K562 (cell line): ENCODE measurements around the gene KCNAB1. TPM values are rescaled to one million over a fixed set of nuclear protein-coding genes. Genes with fewer than 3 reads are reported as not detected.
A peak's percentile ranks its signal among the peaks of the same experiment; 100 is the strongest.

Source experiments
- BHLHE40 ChIP-seq: IDR thresholded peaks from 2 replicates; pipeline ENCODE4 v1.6.1; 2011; ENCODE audit warnings: low read length, improper control_type of control experiment
- CBFB ChIP-seq: sonication (generic); formaldehyde crosslinking; IDR thresholded peaks from 2 replicates; pipeline ENCODE4 v1.4.0; 2020; ENCODE audit warnings: mild to moderate bottlenecking, missing genetic modification reagents
- ETV1 ChIP-seq: fragments of 450-650 bp; conservative IDR thresholded peaks from 2 replicates; pipeline ENCODE4 v1.6.1; 2016; ENCODE audit warnings: missing genetic modification characterization, control low read depth, low read depth, missing compliant biosample characterization
- FOSL1 ChIP-seq: fragments of 200-800 bp; sonication (Bioruptor generic); conservative IDR thresholded peaks from 2 replicates; pipeline ENCODE4 v1.6.1; 2016; ENCODE audit warnings: missing genetic modification characterization, missing compliant biosample characterization
- MEIS2 ChIP-seq: fragments of 450-650 bp; IDR thresholded peaks from 2 replicates; pipeline ENCODE4 v1.6.1; 2014; ENCODE audit warnings: mild to moderate bottlenecking; ENCODE audit not compliant: partially characterized antibody
- PKNOX1 ChIP-seq: fragments of 450-650 bp; IDR thresholded peaks from 2 replicates; pipeline ENCODE4 v1.6.1; 2016
- TCF3 ChIP-seq: sonication (generic); formaldehyde crosslinking; IDR thresholded peaks from 2 replicates; pipeline ENCODE4 v1.4.0; 2020; ENCODE audit warnings: mild to moderate bottlenecking, missing genetic modification reagents
- TFE3 ChIP-seq: fragments of 450-650 bp; formaldehyde crosslinking; IDR thresholded peaks from 2 replicates; pipeline ENCODE4 v1.4.0; 2020; ENCODE audit warnings: mild to moderate bottlenecking, mixed read lengths
- ZNF431 ChIP-seq: sonication (generic); formaldehyde crosslinking; IDR thresholded peaks from 2 replicates; pipeline ENCODE4 v1.8.0; 2022; ENCODE audit warnings: mild to moderate bottlenecking, missing genetic modification reagents
- ZNF561 ChIP-seq: fragments of 450-650 bp; formaldehyde crosslinking; conservative IDR thresholded peaks from 2 replicates; pipeline ENCODE4 v1.4.0; 2020; ENCODE audit warnings: mild to moderate bottlenecking, moderate library complexity
- polyA plus RNA-seq, 8 experiments: library from polyadenylated mRNA; depleted of rRNA in 4 of 8; stranded (reverse) in 5 of 8; unstranded in 3 of 8; fragments of >200 nt; fragmentation: Nextera tagmentation in 2 of 8; fragmentation: Illumina TruSeq in 1 of 8; extraction: Ambion mirVana in 2 of 8; extraction: Trizol in 1 of 8; gene quantifications; 2 replicates each; pipeline versions ENCODE4 v1.2.1 to v1.2.3, GENCODE V29; 2011 to 2014; ENCODE audit warnings: inconsistent platforms in 1 of 8, missing spikeins in 1 of 8
- total RNA-seq, 7 experiments: library from RNA; depleted of rRNA in 6 of 7; stranded (reverse); fragments of >200 nt in 6 of 7; fragmentation: Illumina TruSeq in 2 of 7; extraction: Trizol in 2 of 7; gene quantifications; 2 replicates each; pipeline versions ENCODE4 v1.2.1 to v1.2.3, GENCODE V29; 2011 to 2021; ENCODE audit warnings: low replicate concordance in 1 of 7

KCNAB1 gene
- total and polyA plus RNA-seq, 9 of the 15 experiments (the other 6 are each of a cell fraction or from before 2014, with no cell fraction given) = 0.14 to 1.2 (median 0.51) TPM

GRCh38 chr3:156483426-156483825, 363.0 kb downstream of the KCNAB1 start (continued):
- TF ChIP-seq CBFB (CRISPR knock-in tag) = no peak
- peak; percentile 76 for TF ChIP-seq TCF3 (CRISPR knock-in tag)
- TF ChIP-seq ZNF561 (CRISPR knock-in tag) = no peak
- TF ChIP-seq ZNF431 (CRISPR knock-in tag) = no peak
- no peak for TF ChIP-seq TFE3 (CRISPR knock-in tag)
- peak; percentile 51 for TF ChIP-seq MEIS2
- TF ChIP-seq PKNOX1 = 0 out of 2 replicates have a peak, but pooled peaks have one; percentile 18
- TF ChIP-seq FOSL1 (tag) = no peak; the same call in 1 of the 2 replicates
- TF ChIP-seq ETV1 = no peak
- no peak for TF ChIP-seq BHLHE40
